Naive thymus-derived CD4-positive, alpha-beta T cell (primary cell): ENCODE measurements around the gene DHX58. TPM values are rescaled to one million over a fixed set of nuclear protein-coding genes. Genes with fewer than 3 reads are reported as not detected.
A peak's percentile ranks its signal among the peaks of the same experiment; 100 is the strongest.

Source experiments
- ATAC-seq: fragments of 150-1000 bp; cut with Tn5 transposase; 2 replicates; pipeline ENCODE4 v1.10.0; 2021; ENCODE audit warnings: mild to moderate bottlenecking, moderate library complexity
- CTCF ChIA-PET: fragments of 350-600 bp; sonication (Branson Sonifier 250); formaldehyde crosslinking; loops from one replicate; lab custom pipeline; 2021; ENCODE audit warnings: antibody characterized with exemption; lab: Charles Lee
- POLR2A ChIA-PET: fragments of 350-600 bp; sonication (Branson Sonifier 250); formaldehyde crosslinking; loops from one replicate; lab custom pipeline; 2021; ENCODE audit warnings: antibody characterized with exemption, inconsistent platforms; lab: Charles Lee
- DNase-seq, 9 donors: peaks; one replicate each; pipeline versions ENCODE4 v3.0.0 to v3.0.0-alpha.2; 2020 to 2022; ENCODE audit warnings: mixed read lengths in 1 of 9
- H3K27ac ChIP-seq: one replicate; pipeline ENCODE4 v1.7.0; 2013; ENCODE audit warnings: mild to moderate bottlenecking, low read depth, low read length, moderate library complexity
- H3K27me3 ChIP-seq, 2 donors: one replicate each; pipeline ENCODE4 v1.7.0; 2013; ENCODE audit warnings: low read length in 2 of 2, mild to moderate bottlenecking in 2 of 2, moderate library complexity in 2 of 2; ENCODE audit not compliant: control insufficient read depth in 2 of 2, insufficient read depth in 2 of 2
- H3K36me3 ChIP-seq, 3 experiments: 1 replicate in 2 of 3; 2 replicates in 1 of 3; pipeline ENCODE4 v1.7.0; 2013; ENCODE audit warnings: low read length in 3 of 3, mild to moderate bottlenecking in 3 of 3, moderate library complexity in 1 of 3; ENCODE audit not compliant: insufficient read depth in 3 of 3, control insufficient read depth in 2 of 3
- H3K4me1 ChIP-seq, 2 donors: one replicate each; pipeline ENCODE4 v1.7.0; 2013; ENCODE audit warnings: low read length in 2 of 2, mild to moderate bottlenecking in 2 of 2, moderate library complexity in 1 of 2; ENCODE audit not compliant: control insufficient read depth in 2 of 2, insufficient read depth in 2 of 2
- H3K4me3 ChIP-seq: 2 replicates; pipeline ENCODE4 v1.7.0; 2013; ENCODE audit warnings: mild to moderate bottlenecking, low read length
- H3K9me3 ChIP-seq, 3 experiments: 1 replicate in 2 of 3; 2 replicates in 1 of 3; pipeline ENCODE4 v1.7.0; 2013; ENCODE audit warnings: low read length in 3 of 3; ENCODE audit not compliant: control insufficient read depth in 2 of 3
- H3K27ac Mint-ChIP-seq, 9 donors: one replicate each; pipeline ENCODE4 v1.8.0; 2020 to 2022; ENCODE audit warnings: mixed read lengths in 9 of 9, mild to moderate bottlenecking in 8 of 9, moderate library complexity in 5 of 9, inconsistent platforms in 2 of 9
- H3K27me3 Mint-ChIP-seq, 5 donors: one replicate each; pipeline ENCODE4 v1.8.0; 2021 to 2022; ENCODE audit warnings: mixed read lengths in 5 of 5, mild to moderate bottlenecking in 1 of 5
- H3K36me3 Mint-ChIP-seq, 5 donors: one replicate each; pipeline ENCODE4 v1.8.0; 2020 to 2022; ENCODE audit warnings: mixed read lengths in 5 of 5, mild to moderate bottlenecking in 3 of 5, inconsistent platforms in 1 of 5
- H3K4me1 Mint-ChIP-seq, 7 donors: one replicate each; pipeline ENCODE4 v1.8.0; 2020 to 2022; ENCODE audit warnings: mixed read lengths in 7 of 7, mild to moderate bottlenecking in 3 of 7, inconsistent platforms in 1 of 7
- H3K4me3 Mint-ChIP-seq, 10 donors: one replicate each; pipeline ENCODE4 v1.8.0; 2020 to 2022; ENCODE audit warnings: mild to moderate bottlenecking in 10 of 10, mixed read lengths in 10 of 10, moderate library complexity in 6 of 10, inconsistent platforms in 2 of 10
- H3K9me3 Mint-ChIP-seq, 11 donors: one replicate each; pipeline ENCODE4 v1.8.0; 2020 to 2022; ENCODE audit warnings: mixed read lengths in 11 of 11, mild to moderate bottlenecking in 4 of 11, inconsistent platforms in 1 of 11, moderate library complexity in 1 of 11
- intact Hi-C, 2 donors: fragments of 100-400 bp; cut with micrococcal nuclease; formaldehyde crosslinking; loops; one replicate each; pipeline ENCODE4 v1.15.1; 2023
- polyA plus RNA-seq, 2 donors: library from polyadenylated mRNA; unstranded; fragments of 300-500 nt; fragmentation: Illumina TruSeq; gene quantifications; one replicate each; pipeline ENCODE4 v1.2.3, GENCODE V29; 2021
- total RNA-seq, 6 experiments: library from RNA in 5 of 6; stranded (reverse) in 5 of 6; gene quantifications; 1 replicate in 5 of 6; 2 replicates in 1 of 6; pipeline ENCODE4 v1.2.3 and lab custom pipeline; 2021 to 2026

Gene DHX58
- total RNA-seq (10 to 100 TPM; 36.0 to 80.5 (median 53.5) TPM), polyA plus RNA-seq (10 to 100 TPM; 10.1 to 24.7 TPM), total RNA-seq (lab: John Stamatoyannopoulos, UW) (55.7 reads per million, percentile 73 among the genes with 10 or more reads in this experiment)

- CTCF ChIA-PET: interaction anchor here (0.6 to 3.5 kb wide), 11 partner anchors 8 to 146 kb away, joined by 3 to 22 read pairs (median 4); partner anchors contain the start of genes CNP, KAT2A and NKIRAS2
- DNase-seq (peak; percentile 47 to 86 (median 81)), ATAC-seq (peak; percentile 85)
- H3K4me1 Mint-ChIP-seq: peaks cover 22 to 60% (median 48%) of the 10 kb centered on the region in 7 donors
- H3K27me3 ChIP-seq: no peaks in the 10 kb centered on the region
- H3K27ac Mint-ChIP-seq: peak within 1 kb of the TSS; percentile 94 to 100 (median 97)
- no peaks in the 10 kb centered on the region for H3K9me3 ChIP-seq
- peaks cover 12 to 34% of the 10 kb centered on the region in 2 donors for H3K4me1 ChIP-seq
- POLR2A ChIA-PET: interaction anchor here (0.6 to 4.6 kb wide), 20 partner anchors 9 to 276 kb away, joined by 3 to 40 read pairs (median 6); partner anchors contain the start of genes CNP, DNAJC7, GHDC and HSPB9
- H3K36me3 ChIP-seq: peaks cover 0 to 40% (median 5%) of the 10 kb centered on the region in 3 experiments
- H3K4me3 Mint-ChIP-seq: peak within 1 kb of the TSS; percentile 86 to 96 (median 94)
- H3K27me3 Mint-ChIP-seq: no peaks in the 10 kb centered on the region
- intact Hi-C loops: loop anchor here (1.0 to 2.0 kb wide), 7 partner anchors 9 to 146 kb away; partner anchors contain the start of genes CNP (in 2 of the 2), DNAJC7 (in 2 of the 2), KAT2A (in 1 of the 2) and RAB5C (in 1 of the 2)
- peak within 1 kb of the TSS; percentile 83 for H3K4me3 ChIP-seq
- peaks cover 0 to 2% (median 0%) of the 10 kb centered on the region in 11 donors for H3K9me3 Mint-ChIP-seq
- peak within 1 kb of the TSS; percentile 83 for H3K27ac ChIP-seq
- H3K36me3 Mint-ChIP-seq: peaks cover 3 to 28% (median 20%) of the 10 kb centered on the region in 5 donors
These were observed at the start of gene DHX58 for GRCh38 chr17:42112552-42113176. Gene DHX58, minus strand, starts transcription at chr17:42112714. Its CDS starts 822 bp downstream, at chr17:42111892.

GRCh38 chr17:42160531-42160910 lies 48.0 kb upstream of the DHX58 start:
- DNase-seq (no peak), ATAC-seq (no peak)
- intact Hi-C loops: no loop called here
- H3K4me1 Mint-ChIP-seq: peaks cover 0 to 8% (median 4%) of the 10 kb centered on the region in 7 donors
- H3K27me3 Mint-ChIP-seq: no peaks in the 10 kb centered on the region
- Histone ChIP-seq H3K4me3 (no peak overlapping the region), H3K27me3 (no peaks in the 10 kb centered on the region), H3K36me3 (no peaks in the 10 kb centered on the region), H3K9me3 (no peaks in the 10 kb centered on the region), H3K4me1 (peaks cover 0 to 2% of the 10 kb centered on the region in 2 donors), H3K27ac (no peak overlapping the region)
- peaks cover 0 to 4% (median 0%) of the 10 kb centered on the region in 11 donors for H3K9me3 Mint-ChIP-seq
- no peak overlapping the region for H3K27ac Mint-ChIP-seq
- POLR2A ChIA-PET: no interaction called here
- CTCF ChIA-PET: no interaction called here
- H3K36me3 Mint-ChIP-seq: no peaks in the 10 kb centered on the region
- no peak overlapping the region for H3K4me3 Mint-ChIP-seq

- Histone ChIP-seq H3K27ac (no peak overlapping the region), H3K27me3 (no peaks in the 10 kb centered on the region), H3K4me1 (peaks cover 0 to 5% of the 10 kb centered on the region in 2 donors), H3K9me3 (no peaks in the 10 kb centered on the region), H3K4me3 (no peak overlapping the region), H3K36me3 (no peaks in the 10 kb centered on the region)
- no peak for DNase-seq
- H3K36me3 Mint-ChIP-seq: no peaks in the 10 kb centered on the region
- peaks cover 0 to 8% (median 5%) of the 10 kb centered on the region in 7 donors for H3K4me1 Mint-ChIP-seq
- H3K27ac Mint-ChIP-seq: no peak overlapping the region
- H3K4me3 Mint-ChIP-seq: no peak overlapping the region
- POLR2A ChIA-PET: no interaction called here
- CTCF ChIA-PET: no interaction called here
- intact Hi-C loops: no loop called here
- peaks cover 0 to 4% (median 0%) of the 10 kb centered on the region in 11 donors for H3K9me3 Mint-ChIP-seq
- H3K27me3 Mint-ChIP-seq: no peaks in the 10 kb centered on the region
- no peak for ATAC-seq
These were observed 47.4 kb upstream of the DHX58 start for GRCh38 chr17:42159796-42160530.

- intact Hi-C loops: loop anchor here (1.0 to 2.0 kb wide), 16 partner anchors 26 to 290 kb away; partner anchors contain the start of genes CNP (in 2 of the 2), DHX58 (in 2 of the 2), GHDC (in 2 of the 2) and KAT2A (in 2 of the 2)
- ATAC-seq: no peak
- CTCF ChIA-PET: interaction anchor here (0.6 to 0.7 kb wide), 2 partner anchors 43 to 167 kb away, joined by 3 to 4 read pairs; partner anchors contain the start of gene DHX58
- DNase-seq: no peak
- no peaks in the 10 kb centered on the region for H3K27me3 Mint-ChIP-seq
- Histone ChIP-seq H3K27me3 (no peaks in the 10 kb centered on the region), H3K4me1 (peaks cover 10 to 16% of the 10 kb centered on the region in 2 donors), H3K4me3 (peak overlapping the region; percentile 59), H3K27ac (no peak overlapping the region), H3K36me3 (peaks cover 0 to 15% (median 0%) of the 10 kb centered on the region in 3 experiments), H3K9me3 (no peaks in the 10 kb centered on the region)
- POLR2A ChIA-PET: interaction anchor here (0.7 to 1.6 kb wide), 4 partner anchors 28 to 219 kb away, joined by 3 to 7 read pairs (median 6); no protein-coding TSS in a partner anchor
- H3K27ac Mint-ChIP-seq: peak overlapping the region in 8 of 9 donors; percentile 60 to 96 (median 78)
- peak overlapping the region; percentile 80 to 97 (median 93) for H3K4me3 Mint-ChIP-seq
- peaks cover 0 to 3% (median 0%) of the 10 kb centered on the region in 5 donors for H3K36me3 Mint-ChIP-seq
- H3K9me3 Mint-ChIP-seq: peaks cover 0 to 4% (median 0%) of the 10 kb centered on the region in 11 donors
- peaks cover 21 to 42% (median 36%) of the 10 kb centered on the region in 7 donors for H3K4me1 Mint-ChIP-seq
These were observed 43.1 kb upstream of the DHX58 start for GRCh38 chr17:42155614-42156045.

- DNase-seq (no peak), ATAC-seq (no peak)
- CTCF ChIA-PET: no interaction called here
- H3K36me3 Mint-ChIP-seq: peaks cover 0 to 3% (median 0%) of the 10 kb centered on the region in 5 donors
- H3K27ac Mint-ChIP-seq: peak overlapping the region; percentile 79 to 96 (median 93)
- H3K4me1 Mint-ChIP-seq: peaks cover 21 to 43% (median 37%) of the 10 kb centered on the region in 7 donors
- Histone ChIP-seq H3K4me1 (peaks cover 10 to 16% of the 10 kb centered on the region in 2 donors), H3K9me3 (no peaks in the 10 kb centered on the region), H3K27me3 (no peaks in the 10 kb centered on the region), H3K27ac (peak overlapping the region; percentile 94), H3K36me3 (peaks cover 0 to 18% (median 0%) of the 10 kb centered on the region in 3 experiments), H3K4me3 (peak overlapping the region; percentile 76)
- intact Hi-C loops: loop anchor here (2.0 kb wide), 2 partner anchors 41 to 235 kb away; partner anchors contain the start of genes ACLY (in 1 of the 2) and DHX58 (in 1 of the 2)
- H3K9me3 Mint-ChIP-seq: peaks cover 0 to 4% (median 0%) of the 10 kb centered on the region in 11 donors
- POLR2A ChIA-PET: interaction anchor here (0.7 to 1.6 kb wide), 9 partner anchors 11 to 466 kb away, joined by 3 to 7 read pairs (median 5); partner anchors contain the start of genes DNAJC7, EIF1, KAT2A and ODAD4
- H3K27me3 Mint-ChIP-seq: no peaks in the 10 kb centered on the region
- H3K4me3 Mint-ChIP-seq: peak overlapping the region; percentile 81 to 97 (median 94)
These were observed 41.6 kb upstream of the DHX58 start for GRCh38 chr17:42153919-42154742.
